ENCODE data around the gene KLHL29.

The KLHL29 gene

DNA sequence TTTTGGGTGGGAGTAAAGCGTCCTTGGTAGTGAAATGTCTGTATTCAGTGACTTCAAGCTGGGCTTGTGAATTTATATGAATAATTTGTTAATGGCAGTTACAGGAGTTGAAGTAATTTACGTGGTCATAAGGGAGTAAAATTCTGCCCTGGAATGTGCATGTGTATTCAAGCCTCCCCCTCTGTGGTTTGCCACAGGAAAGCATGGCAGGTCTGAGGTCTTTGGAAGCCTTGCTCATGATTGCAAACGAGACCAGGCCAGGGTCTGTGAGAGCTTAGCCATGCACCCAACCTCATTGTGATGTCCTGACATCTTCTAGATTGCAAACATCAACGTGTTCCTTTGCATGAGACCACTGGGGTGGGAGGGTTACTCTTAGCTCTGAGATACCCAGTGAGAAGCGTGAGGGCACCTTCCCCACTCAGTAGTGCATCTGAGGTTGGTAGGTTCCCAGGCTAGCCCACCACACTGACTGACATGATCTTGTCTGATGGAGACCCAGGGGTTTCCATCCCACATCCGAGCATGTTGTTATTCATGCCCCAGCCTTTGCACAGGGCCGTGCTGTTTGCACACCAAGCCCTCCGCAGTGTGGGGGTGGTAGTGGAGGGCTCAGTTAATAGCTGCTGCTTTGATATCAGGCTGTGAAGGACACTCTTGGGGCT, 216.5 kb downstream of the KLHL29 start:
- Histone ChIP-seq H2AFZ (ENCODE audit: low read length) (no peak overlapping the region), H3K27me3 (ENCODE audit: insufficient read depth, low read length, poor library complexity, severe bottlenecking) (no peaks in the 10 kb centered on the region), H3K79me2 (ENCODE audit: insufficient read depth, low read length) (no peaks in the 10 kb centered on the region), H3K4me2 (ENCODE audit: low read depth, low read length, poor library complexity, severe bottlenecking) (peak overlapping the region; percentile 37), H3K9ac (ENCODE audit: low read depth, low read length, poor library complexity, severe bottlenecking) (no peak overlapping the region), H3K9me2 (replicated peaks; ENCODE audit: low read depth, low read length) (no peaks in the 10 kb centered on the region), H4K20me1 (ENCODE audit: insufficient read depth, low read length, poor library complexity, severe bottlenecking) (no peaks in the 10 kb centered on the region), H3K4me3 (ENCODE audit: low read length, poor library complexity, severe bottlenecking) (no peak overlapping the region), H3K4me1 (ENCODE audit: insufficient read depth, low read length, poor library complexity, severe bottlenecking) (peaks cover 26% of the 10 kb centered on the region), H3K9me3 (ENCODE audit: insufficient read depth, low read depth, low read length) (no peaks in the 10 kb centered on the region), H3K36me3 (ENCODE audit: insufficient read depth, low read length) (no peaks in the 10 kb centered on the region), H3F3A (ENCODE audit: low read depth) (no peaks in the 10 kb centered on the region)
- TF ChIP-seq, protein P1, sequence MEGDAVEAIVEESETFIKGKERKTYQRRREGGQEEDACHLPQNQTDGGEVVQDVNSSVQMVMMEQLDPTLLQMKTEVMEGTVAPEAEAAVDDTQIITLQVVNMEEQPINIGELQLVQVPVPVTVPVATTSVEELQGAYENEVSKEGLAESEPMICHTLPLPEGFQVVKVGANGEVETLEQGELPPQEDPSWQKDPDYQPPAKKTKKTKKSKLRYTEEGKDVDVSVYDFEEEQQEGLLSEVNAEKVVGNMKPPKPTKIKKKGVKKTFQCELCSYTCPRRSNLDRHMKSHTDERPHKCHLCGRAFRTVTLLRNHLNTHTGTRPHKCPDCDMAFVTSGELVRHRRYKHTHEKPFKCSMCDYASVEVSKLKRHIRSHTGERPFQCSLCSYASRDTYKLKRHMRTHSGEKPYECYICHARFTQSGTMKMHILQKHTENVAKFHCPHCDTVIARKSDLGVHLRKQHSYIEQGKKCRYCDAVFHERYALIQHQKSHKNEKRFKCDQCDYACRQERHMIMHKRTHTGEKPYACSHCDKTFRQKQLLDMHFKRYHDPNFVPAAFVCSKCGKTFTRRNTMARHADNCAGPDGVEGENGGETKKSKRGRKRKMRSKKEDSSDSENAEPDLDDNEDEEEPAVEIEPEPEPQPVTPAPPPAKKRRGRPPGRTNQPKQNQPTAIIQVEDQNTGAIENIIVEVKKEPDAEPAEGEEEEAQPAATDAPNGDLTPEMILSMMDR (conservative IDR thresholded peaks at IDR 0.05; ENCODE audit: low read length) = no peak
- TF ChIP-seq EZH2phosphoT487 (IDR thresholded peaks at IDR 0.05; ENCODE audit: borderline replicate concordance) = no peak

DNA sequence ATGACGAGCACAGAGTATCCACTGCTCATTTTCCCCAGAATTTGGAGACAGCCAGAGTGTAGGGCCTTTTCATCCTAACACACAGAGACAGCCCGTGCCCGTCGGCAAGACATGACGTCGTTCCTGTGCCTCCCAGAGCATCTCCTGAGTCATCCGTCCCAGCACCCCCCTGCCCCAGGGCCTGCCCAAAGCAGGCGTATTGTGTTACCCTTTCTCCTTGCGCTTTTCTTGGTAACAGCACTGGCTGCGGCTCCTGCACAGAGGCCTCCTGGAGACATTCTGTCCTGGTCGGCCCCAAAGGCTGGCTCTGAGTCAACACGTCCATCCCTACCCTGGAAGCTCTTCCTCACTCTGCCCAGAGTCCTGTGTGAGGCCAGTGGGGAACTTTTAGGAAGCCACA, 217.1 kb downstream of the KLHL29 start:
- Histone ChIP-seq H4K20me1 (ENCODE audit: insufficient read depth, low read length, poor library complexity, severe bottlenecking) (no peaks in the 10 kb centered on the region), H3K79me2 (ENCODE audit: insufficient read depth, low read length) (no peaks in the 10 kb centered on the region), H3K27me3 (ENCODE audit: insufficient read depth, low read length, poor library complexity, severe bottlenecking) (no peaks in the 10 kb centered on the region), H3K9me3 (ENCODE audit: insufficient read depth, low read depth, low read length) (no peaks in the 10 kb centered on the region), H3K9me2 (replicated peaks; ENCODE audit: low read depth, low read length) (no peaks in the 10 kb centered on the region), H3K36me3 (ENCODE audit: insufficient read depth, low read length) (no peaks in the 10 kb centered on the region), H3K4me1 (ENCODE audit: insufficient read depth, low read length, poor library complexity, severe bottlenecking) (peaks cover 26% of the 10 kb centered on the region), H3K4me3 (ENCODE audit: low read length, poor library complexity, severe bottlenecking) (no peak overlapping the region), H2AFZ (ENCODE audit: low read length) (no peak overlapping the region), H3K9ac (ENCODE audit: low read depth, low read length, poor library complexity, severe bottlenecking) (no peak overlapping the region), H3K4me2 (ENCODE audit: low read depth, low read length, poor library complexity, severe bottlenecking) (no peak overlapping the region), H3F3A (ENCODE audit: low read depth) (no peaks in the 10 kb centered on the region)
- no peak for TF ChIP-seq EZH2phosphoT487 (IDR thresholded peaks at IDR 0.05; ENCODE audit: borderline replicate concordance)
- TF ChIP-seq, protein P1 (conservative IDR thresholded peaks at IDR 0.05; ENCODE audit: low read length) = no peak

DNA sequence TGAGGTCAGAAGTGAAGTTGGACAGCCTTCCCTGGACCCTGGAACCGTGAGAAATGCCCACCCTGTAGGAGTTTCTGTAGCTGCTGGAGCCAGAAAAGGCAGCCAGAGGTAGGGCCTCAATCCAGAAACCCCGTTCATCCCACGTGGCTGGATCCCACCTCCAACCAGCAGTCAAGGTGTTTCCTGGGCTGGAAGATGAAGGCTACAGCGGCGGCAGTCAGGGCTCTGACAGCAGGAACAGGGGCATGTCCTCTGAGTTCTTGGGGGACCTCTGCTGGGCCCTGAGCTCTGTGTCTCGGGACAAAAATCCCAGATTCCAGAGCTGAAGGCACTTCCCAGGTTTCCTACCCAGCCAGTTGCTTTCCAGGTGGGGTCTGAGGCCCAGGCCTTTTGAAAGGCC, 218.2 kb downstream of the KLHL29 start:
- Histone ChIP-seq H3K79me2 (ENCODE audit: insufficient read depth, low read length) (no peaks in the 10 kb centered on the region), H3K9me2 (replicated peaks; ENCODE audit: low read depth, low read length) (no peaks in the 10 kb centered on the region), H3F3A (ENCODE audit: low read depth) (no peaks in the 10 kb centered on the region), H4K20me1 (ENCODE audit: insufficient read depth, low read length, poor library complexity, severe bottlenecking) (no peaks in the 10 kb centered on the region), H3K27me3 (ENCODE audit: insufficient read depth, low read length, poor library complexity, severe bottlenecking) (no peaks in the 10 kb centered on the region), H3K4me2 (ENCODE audit: low read depth, low read length, poor library complexity, severe bottlenecking) (no peak overlapping the region), H3K4me1 (ENCODE audit: insufficient read depth, low read length, poor library complexity, severe bottlenecking) (peaks cover 26% of the 10 kb centered on the region), H3K9ac (ENCODE audit: low read depth, low read length, poor library complexity, severe bottlenecking) (no peak overlapping the region), H3K36me3 (ENCODE audit: insufficient read depth, low read length) (no peaks in the 10 kb centered on the region), H3K9me3 (ENCODE audit: insufficient read depth, low read depth, low read length) (no peaks in the 10 kb centered on the region), H2AFZ (ENCODE audit: low read length) (no peak overlapping the region), H3K4me3 (ENCODE audit: low read length, poor library complexity, severe bottlenecking) (no peak overlapping the region)
- TF ChIP-seq EZH2phosphoT487 (IDR thresholded peaks at IDR 0.05; ENCODE audit: borderline replicate concordance) = no peak
- TF ChIP-seq, protein P1 (conservative IDR thresholded peaks at IDR 0.05; ENCODE audit: low read length) = no peak

Measured in Loucy (cell line).